22Rv1 (cell line): ENCODE results near the gene MACF1.

Source experiments
- H3K27ac ChIP-seq: fragments of 450-650 bp; 2 replicates; pipeline ENCODE4 v1.5.1; 2017
- CTCF ChIP-seq: fragments of 450-650 bp; IDR thresholded peaks from 2 replicates; pipeline ENCODE4 v1.5.1; 2017; ENCODE audit warnings: mild to moderate bottlenecking
- ZFX ChIP-seq: fragments of 450-650 bp; IDR thresholded peaks from 2 replicates; pipeline ENCODE4 v1.6.1; 2017; ENCODE audit warnings: antibody characterized with exemption, borderline replicate concordance

Gene MACF1

GRCh38 chr1:39229504-39229903 lies 25.0 kb downstream of the MACF1 start:
- no peak for TF ChIP-seq ZFX
- no peak for TF ChIP-seq CTCF
- no peak overlapping the region for H3K27ac ChIP-seq

GRCh38 chr1:39230261-39231190 lies 26.0 kb downstream of the MACF1 start:
- no peak overlapping the region for H3K27ac ChIP-seq
- TF ChIP-seq CTCF, result no peak
- TF ChIP-seq ZFX, result no peak

GRCh38 chr1:39236971-39237370 lies 32.5 kb downstream of the MACF1 start:
- TF ChIP-seq CTCF (no peak), ZFX (no peak)
- no peak overlapping the region for H3K27ac ChIP-seq

- no peak for TF ChIP-seq CTCF
- TF ChIP-seq ZFX, result no peak
- H3K27ac ChIP-seq, result no peak overlapping the region
These were observed 34.0 kb downstream of the MACF1 start for GRCh38 chr1:39238476-39238875.

- TF ChIP-seq ZFX, result no peak
- no peak for TF ChIP-seq CTCF
- H3K27ac ChIP-seq, result no peak overlapping the region
These were observed 35.5 kb downstream of the MACF1 start for GRCh38 chr1:39239968-39240367.

- no peak overlapping the region for H3K27ac ChIP-seq
- TF ChIP-seq CTCF, result no peak
- no peak for TF ChIP-seq ZFX
These were observed 38.8 kb downstream of the MACF1 start for GRCh38 chr1:39243302-39243701.
